Measurements from ENCODE around the gene ITGB1BP1. TPM values are rescaled to one million over a fixed set of nuclear protein-coding genes. Genes with fewer than 3 reads are reported as not detected.

Gene ITGB1BP1
- total RNA-seq, 2 experiments from 2014 or later = 54.0 to 102 TPM

- H3K9me2 ChIP-seq (ENCODE audit: insufficient read depth, low read length) = no peaks in the 10 kb centered on the region
- H4K20me1 ChIP-seq (ENCODE audit: insufficient read depth, low read length) = no peaks in the 10 kb centered on the region
- H3K9me3 ChIP-seq (ENCODE audit: low read length) = no peaks in the 10 kb centered on the region
- no peak overlapping the region for H3K4me3 ChIP-seq (ENCODE audit: low read depth, low read length, poor library complexity, severe bottlenecking)
- BruUV-seq (replicated peaks) = no TSS peak
- peaks cover 92% of the 10 kb centered on the region for H3K36me3 ChIP-seq (ENCODE audit: insufficient read depth, low read length)
- ChIA-PET CTCF (ENCODE audit: unreplicated experiment) (no interaction called here), POLR2A (interaction anchor here (0.7 to 1.2 kb wide), 2 partner anchors 21 to 207 kb away, joined by 3 read pairs; no protein-coding TSS in a partner anchor)
- TF ChIP-seq EZH2phosphoT487 (IDR thresholded peaks at IDR 0.05; ENCODE audit: borderline replicate concordance, low read depth, low read length) (no peak), CTCF (conservative IDR thresholded peaks at IDR 0.05; ENCODE audit: low read length) (no peak)
- intact Hi-C loops (cut with micrococcal nuclease; ENCODE audit: unreplicated experiment) = no loop called here
- H2AFZ ChIP-seq (ENCODE audit: low read length) = no peak overlapping the region
- no peak overlapping the region for H3K4me2 ChIP-seq (ENCODE audit: low read length)
- H3K79me2 ChIP-seq (ENCODE audit: insufficient read depth, low read depth, low read length) = no peaks in the 10 kb centered on the region
- H3K4me1 ChIP-seq (ENCODE audit: insufficient read depth, low read length, poor library complexity, severe bottlenecking) = no peaks in the 10 kb centered on the region
- no peak overlapping the region for H3K27ac ChIP-seq (ENCODE audit: low read depth, low read length, poor library complexity, severe bottlenecking)
- DNase-seq (ENCODE audit: low spot score) = no peak
Observed at GRCh38 chr2:9441556-9441955, 18.2 kb upstream of the ITGB1BP1 start.

- Histone ChIP-seq H3K27ac (ENCODE audit: low read depth, low read length, poor library complexity, severe bottlenecking) (no peak overlapping the region), H3K9me3 (ENCODE audit: low read length) (no peaks in the 10 kb centered on the region), H3K4me3 (ENCODE audit: low read depth, low read length, poor library complexity, severe bottlenecking) (no peak overlapping the region), H3K36me3 (ENCODE audit: insufficient read depth, low read length) (peaks cover 93% of the 10 kb centered on the region), H4K20me1 (ENCODE audit: insufficient read depth, low read length) (no peaks in the 10 kb centered on the region), H2AFZ (ENCODE audit: low read length) (no peak overlapping the region), H3K4me2 (ENCODE audit: low read length) (no peak overlapping the region), H3K9me2 (ENCODE audit: insufficient read depth, low read length) (no peaks in the 10 kb centered on the region), H3K79me2 (ENCODE audit: insufficient read depth, low read depth, low read length) (no peaks in the 10 kb centered on the region), H3K4me1 (ENCODE audit: insufficient read depth, low read length, poor library complexity, severe bottlenecking) (no peaks in the 10 kb centered on the region)
- intact Hi-C loops (cut with micrococcal nuclease; ENCODE audit: unreplicated experiment) = no loop called here
- no peak for DNase-seq (ENCODE audit: low spot score)
- POLR2A ChIA-PET = no interaction called here
- BruUV-seq (replicated peaks) = no TSS peak
- CTCF ChIA-PET (ENCODE audit: unreplicated experiment) = no interaction called here
- no peak for TF ChIP-seq EZH2phosphoT487 (IDR thresholded peaks at IDR 0.05; ENCODE audit: borderline replicate concordance, low read depth, low read length)
- no peak for TF ChIP-seq CTCF (conservative IDR thresholded peaks at IDR 0.05; ENCODE audit: low read length)
Observed at GRCh38 chr2:9440058-9440727, 16.9 kb upstream of the ITGB1BP1 start.

- H3K9me3 ChIP-seq (ENCODE audit: low read length) = no peaks in the 10 kb centered on the region
- ChIA-PET POLR2A (no interaction called here), CTCF (ENCODE audit: unreplicated experiment) (no interaction called here)
- H3K9me2 ChIP-seq (ENCODE audit: insufficient read depth, low read length) = no peaks in the 10 kb centered on the region
- H3K27ac ChIP-seq (ENCODE audit: low read depth, low read length, poor library complexity, severe bottlenecking) = no peak overlapping the region
- H3K79me2 ChIP-seq (ENCODE audit: insufficient read depth, low read depth, low read length) = no peaks in the 10 kb centered on the region
- H3K4me1 ChIP-seq (ENCODE audit: insufficient read depth, low read length, poor library complexity, severe bottlenecking) = no peaks in the 10 kb centered on the region
- no peaks in the 10 kb centered on the region for H4K20me1 ChIP-seq (ENCODE audit: insufficient read depth, low read length)
- no peak overlapping the region for H3K4me2 ChIP-seq (ENCODE audit: low read length)
- intact Hi-C loops (cut with micrococcal nuclease; ENCODE audit: unreplicated experiment) = no loop called here
- no peak for TF ChIP-seq CTCF (conservative IDR thresholded peaks at IDR 0.05; ENCODE audit: low read length)
- no peak for TF ChIP-seq EZH2phosphoT487 (IDR thresholded peaks at IDR 0.05; ENCODE audit: borderline replicate concordance, low read depth, low read length)
- peaks cover 93% of the 10 kb centered on the region for H3K36me3 ChIP-seq (ENCODE audit: insufficient read depth, low read length)
- BruUV-seq (replicated peaks) = no TSS peak
- no peak overlapping the region for H2AFZ ChIP-seq (ENCODE audit: low read length)
- no peak overlapping the region for H3K4me3 ChIP-seq (ENCODE audit: low read depth, low read length, poor library complexity, severe bottlenecking)
- DNase-seq (ENCODE audit: low spot score) = no peak
Observed at GRCh38 chr2:9439536-9439935, 16.2 kb upstream of the ITGB1BP1 start.

Data from OCI-LY7 (cell line).